ENCODE results near the gene RPAP3.

GRCh38 chr12:47722136-47722834, 16.5 kb upstream of the RPAP3 start:
- TF ChIP-seq, protein P1, sequence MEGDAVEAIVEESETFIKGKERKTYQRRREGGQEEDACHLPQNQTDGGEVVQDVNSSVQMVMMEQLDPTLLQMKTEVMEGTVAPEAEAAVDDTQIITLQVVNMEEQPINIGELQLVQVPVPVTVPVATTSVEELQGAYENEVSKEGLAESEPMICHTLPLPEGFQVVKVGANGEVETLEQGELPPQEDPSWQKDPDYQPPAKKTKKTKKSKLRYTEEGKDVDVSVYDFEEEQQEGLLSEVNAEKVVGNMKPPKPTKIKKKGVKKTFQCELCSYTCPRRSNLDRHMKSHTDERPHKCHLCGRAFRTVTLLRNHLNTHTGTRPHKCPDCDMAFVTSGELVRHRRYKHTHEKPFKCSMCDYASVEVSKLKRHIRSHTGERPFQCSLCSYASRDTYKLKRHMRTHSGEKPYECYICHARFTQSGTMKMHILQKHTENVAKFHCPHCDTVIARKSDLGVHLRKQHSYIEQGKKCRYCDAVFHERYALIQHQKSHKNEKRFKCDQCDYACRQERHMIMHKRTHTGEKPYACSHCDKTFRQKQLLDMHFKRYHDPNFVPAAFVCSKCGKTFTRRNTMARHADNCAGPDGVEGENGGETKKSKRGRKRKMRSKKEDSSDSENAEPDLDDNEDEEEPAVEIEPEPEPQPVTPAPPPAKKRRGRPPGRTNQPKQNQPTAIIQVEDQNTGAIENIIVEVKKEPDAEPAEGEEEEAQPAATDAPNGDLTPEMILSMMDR (IDR thresholded peaks at IDR 0.05) = no peak
- TF ChIP-seq POLR2A (IDR thresholded peaks at IDR 0.05) = no peak

Measured in suprapubic skin (tissue), 3 donors.